ENCODE data around the gene MED10. TPM values are rescaled to one million over a fixed set of nuclear protein-coding genes. Genes with fewer than 3 reads are reported as not detected.

The MED10 gene
- total RNA-seq, 2 donors from 2014 or later, result 22.1 to 28.6 TPM

- H3K36me3 Mint-ChIP-seq (ENCODE audit: low read depth), result no peaks in the 10 kb centered on the region
- DNase-seq, result no peak
- WGBS, 2 experiments (ENCODE audit: insufficient coverage in 1 of 2, insufficient read length in 1 of 2), result 89 to 96% methylated on average over 7 to 8 of the region's 8 CpGs
- H3K9me3 Mint-ChIP-seq, result peaks cover 7% of the 10 kb centered on the region
- no peak overlapping the region for H3K4me3 Mint-ChIP-seq
- Histone ChIP-seq H3K4me1 (ENCODE audit: control insufficient read depth, insufficient read depth, low read length) (no peaks in the 10 kb centered on the region), H3K9me3 (ENCODE audit: control insufficient read depth, low read length) (no peaks in the 10 kb centered on the region), H3K27me3 (ENCODE audit: control insufficient read depth, insufficient read depth, low read length, poor library complexity, severe bottlenecking) (peaks cover 13% of the 10 kb centered on the region), H3K27ac (ENCODE audit: low read depth, low read length) (no peak overlapping the region), H3K36me3 (ENCODE audit: control insufficient read depth, insufficient read depth, low read length) (no peaks in the 10 kb centered on the region), H3K9ac (ENCODE audit: extremely low read depth, low read length, poor library complexity, severe bottlenecking) (no peak overlapping the region), H3K4me3 (ENCODE audit: low read length) (no peak overlapping the region)
- peaks cover 21% of the 10 kb centered on the region for H3K27me3 Mint-ChIP-seq (ENCODE audit: insufficient read depth)
- TF ChIP-seq, protein P1, sequence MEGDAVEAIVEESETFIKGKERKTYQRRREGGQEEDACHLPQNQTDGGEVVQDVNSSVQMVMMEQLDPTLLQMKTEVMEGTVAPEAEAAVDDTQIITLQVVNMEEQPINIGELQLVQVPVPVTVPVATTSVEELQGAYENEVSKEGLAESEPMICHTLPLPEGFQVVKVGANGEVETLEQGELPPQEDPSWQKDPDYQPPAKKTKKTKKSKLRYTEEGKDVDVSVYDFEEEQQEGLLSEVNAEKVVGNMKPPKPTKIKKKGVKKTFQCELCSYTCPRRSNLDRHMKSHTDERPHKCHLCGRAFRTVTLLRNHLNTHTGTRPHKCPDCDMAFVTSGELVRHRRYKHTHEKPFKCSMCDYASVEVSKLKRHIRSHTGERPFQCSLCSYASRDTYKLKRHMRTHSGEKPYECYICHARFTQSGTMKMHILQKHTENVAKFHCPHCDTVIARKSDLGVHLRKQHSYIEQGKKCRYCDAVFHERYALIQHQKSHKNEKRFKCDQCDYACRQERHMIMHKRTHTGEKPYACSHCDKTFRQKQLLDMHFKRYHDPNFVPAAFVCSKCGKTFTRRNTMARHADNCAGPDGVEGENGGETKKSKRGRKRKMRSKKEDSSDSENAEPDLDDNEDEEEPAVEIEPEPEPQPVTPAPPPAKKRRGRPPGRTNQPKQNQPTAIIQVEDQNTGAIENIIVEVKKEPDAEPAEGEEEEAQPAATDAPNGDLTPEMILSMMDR (conservative IDR thresholded peaks at IDR 0.05), result no peak
- H3K27ac Mint-ChIP-seq, result no peak overlapping the region
- H3K4me1 Mint-ChIP-seq, result no peaks in the 10 kb centered on the region
Measured at GRCh38 chr5:6424110-6424659, 45.8 kb upstream of the MED10 start.

GRCh38 chr5:6423327-6424109 lies 45.2 kb upstream of the MED10 start:
- Histone ChIP-seq H3K4me3 (ENCODE audit: low read length) (no peak overlapping the region), H3K27me3 (ENCODE audit: control insufficient read depth, insufficient read depth, low read length, poor library complexity, severe bottlenecking) (peaks cover 13% of the 10 kb centered on the region), H3K9ac (ENCODE audit: extremely low read depth, low read length, poor library complexity, severe bottlenecking) (no peak overlapping the region), H3K27ac (ENCODE audit: low read depth, low read length) (no peak overlapping the region), H3K4me1 (ENCODE audit: control insufficient read depth, insufficient read depth, low read length) (no peaks in the 10 kb centered on the region), H3K36me3 (ENCODE audit: control insufficient read depth, insufficient read depth, low read length) (no peaks in the 10 kb centered on the region), H3K9me3 (ENCODE audit: control insufficient read depth, low read length) (no peaks in the 10 kb centered on the region)
- TF ChIP-seq, protein P1 (conservative IDR thresholded peaks at IDR 0.05), result no peak
- Mint-ChIP-seq H3K27me3 (ENCODE audit: insufficient read depth) (peaks cover 20% of the 10 kb centered on the region), H3K4me1 (no peaks in the 10 kb centered on the region), H3K9me3 (peaks cover 3% of the 10 kb centered on the region), H3K27ac (no peak overlapping the region), H3K4me3 (no peak overlapping the region), H3K36me3 (ENCODE audit: low read depth) (no peaks in the 10 kb centered on the region)
- WGBS, 2 experiments (ENCODE audit: insufficient coverage in 1 of 2, insufficient read length in 1 of 2), result 87 to 98% methylated on average over 6 to 13 of the region's 13 CpGs
- no peak for DNase-seq

GRCh38 chr5:6419340-6419852 lies 41.0 kb upstream of the MED10 start:
- H3K4me3 ChIP-seq (ENCODE audit: low read length), result no peak overlapping the region
- H3K4me1 ChIP-seq (ENCODE audit: control insufficient read depth, insufficient read depth, low read length), result no peaks in the 10 kb centered on the region
- no peak for DNase-seq
- peaks cover 1% of the 10 kb centered on the region for H3K27me3 ChIP-seq (ENCODE audit: control insufficient read depth, insufficient read depth, low read length, poor library complexity, severe bottlenecking)
- no peaks in the 10 kb centered on the region for H3K4me1 Mint-ChIP-seq
- 81 to 85% methylated on average over 6 to 8 of the region's 8 CpGs for WGBS, 2 experiments (ENCODE audit: insufficient coverage in 1 of 2, insufficient read length in 1 of 2)
- peaks cover 24% of the 10 kb centered on the region for H3K27me3 Mint-ChIP-seq (ENCODE audit: insufficient read depth)
- TF ChIP-seq, protein P1 (conservative IDR thresholded peaks at IDR 0.05), result no peak
- no peaks in the 10 kb centered on the region for H3K36me3 ChIP-seq (ENCODE audit: control insufficient read depth, insufficient read depth, low read length)
- no peak overlapping the region for H3K4me3 Mint-ChIP-seq
- H3K9ac ChIP-seq (ENCODE audit: extremely low read depth, low read length, poor library complexity, severe bottlenecking), result no peak overlapping the region
- H3K9me3 Mint-ChIP-seq, result peaks cover 9% of the 10 kb centered on the region
- no peak overlapping the region for H3K27ac ChIP-seq (ENCODE audit: low read depth, low read length)
- no peak overlapping the region for H3K27ac Mint-ChIP-seq
- H3K36me3 Mint-ChIP-seq (ENCODE audit: low read depth), result no peaks in the 10 kb centered on the region
- H3K9me3 ChIP-seq (ENCODE audit: control insufficient read depth, low read length), result no peaks in the 10 kb centered on the region
